ENCODE results near the gene IQSEC2.

Gene IQSEC2

DNA sequence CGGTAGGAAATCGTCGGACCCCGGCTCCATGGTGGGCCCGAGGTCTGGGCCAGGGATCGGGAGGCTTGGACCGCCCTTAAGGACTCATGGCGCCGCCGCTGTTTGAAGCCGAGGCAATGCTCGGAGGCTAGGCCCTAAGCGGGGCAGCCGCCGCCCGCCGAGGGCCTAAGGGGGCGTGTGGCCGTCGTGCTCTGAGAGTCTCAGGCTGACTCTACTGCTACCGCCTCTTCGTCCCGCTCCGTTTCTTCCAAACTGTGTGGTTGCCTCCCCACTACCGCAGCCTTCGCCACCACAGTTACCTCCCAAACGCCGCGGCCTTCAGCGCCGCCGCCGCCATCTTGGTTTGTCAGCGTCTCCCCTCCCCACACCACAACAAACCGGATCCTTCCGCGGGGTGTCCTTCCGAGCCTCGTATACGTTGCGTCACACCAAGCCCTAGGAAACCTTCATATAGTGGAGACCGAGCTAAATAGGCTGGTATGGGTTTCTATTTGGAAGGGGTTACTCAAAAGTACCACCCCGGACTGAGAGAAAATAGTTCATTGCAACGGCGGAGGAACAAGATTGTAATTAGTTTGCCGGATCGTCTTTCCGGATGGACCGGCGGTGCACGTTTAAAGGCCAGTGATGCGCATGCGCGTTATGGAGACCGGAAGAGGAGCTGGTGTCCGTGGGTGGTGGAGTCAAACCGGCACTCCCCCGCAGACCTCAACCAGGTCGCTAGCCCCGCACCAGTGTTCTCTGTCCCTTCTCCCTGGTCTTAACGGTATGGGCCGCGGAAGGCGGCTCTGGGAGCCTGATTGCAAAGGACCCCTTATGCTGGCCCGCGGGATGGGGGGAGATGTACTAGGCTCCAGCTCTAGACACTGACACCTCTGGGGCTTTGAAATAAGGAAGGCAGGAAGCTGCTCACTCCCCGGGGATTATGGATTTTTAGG, 56.3 kb downstream of the IQSEC2 start, which contains the start of gene KDM5C:
Gene KDM5C (minus strand): TSS at position 348 of the 938 bp plus-strand sequence. CDS start 318 bp downstream, at position 30.
- peak within 1 kb of the TSS; percentile 77 to 86 for H3K4me3 ChIP-seq (replicated peaks in 1 of 2; ENCODE audit: low read depth in 2 of 2, low read length in 2 of 2)
- peak; percentile 94 for DNase-seq (ENCODE audit: low read depth in 2 of 2)
- no peak for TF ChIP-seq CTCF (IDR thresholded peaks at IDR 0.05; ENCODE audit: low read depth, low read length)

DNA sequence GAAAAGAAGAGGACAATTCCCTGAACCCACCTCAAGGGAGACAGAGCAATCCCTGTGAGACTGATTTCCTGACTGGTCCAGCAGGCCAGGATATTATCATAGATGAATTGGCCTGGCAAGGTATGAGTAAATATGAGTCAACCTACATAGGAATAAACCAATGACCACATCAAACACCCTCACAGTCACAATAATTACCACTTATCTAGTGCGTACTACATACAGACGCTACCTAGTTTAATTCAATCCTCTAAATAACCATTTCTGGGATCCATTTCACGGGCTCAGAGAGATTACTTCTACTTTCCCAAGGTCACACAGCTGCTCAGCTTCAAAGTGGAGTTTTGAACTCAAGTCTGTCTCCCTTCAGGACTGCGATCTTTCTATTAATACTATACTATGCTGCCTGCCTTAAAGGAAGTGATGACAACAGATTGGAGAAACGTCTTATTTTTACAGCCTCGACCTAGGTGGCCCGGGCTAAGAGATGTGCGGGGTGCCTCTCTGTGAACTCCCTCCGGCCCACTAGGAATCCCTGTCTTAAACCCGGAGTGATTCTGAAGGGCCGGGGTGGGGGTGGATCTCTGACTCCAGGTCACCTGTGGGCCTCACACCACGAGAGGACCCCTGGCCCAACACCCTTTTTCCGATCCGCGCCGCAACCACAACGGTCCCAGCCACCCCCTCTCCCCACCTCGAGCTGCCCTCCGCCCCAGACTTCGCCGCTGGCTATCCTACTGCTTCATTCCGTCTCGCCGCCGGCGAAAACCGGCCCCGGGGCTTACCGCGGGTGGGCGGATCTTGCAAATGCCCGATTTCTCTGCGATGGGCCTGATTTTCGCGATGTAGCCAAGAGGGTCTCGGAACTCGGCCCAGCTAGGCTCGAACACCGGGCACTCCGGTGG, 57.2 kb downstream of the IQSEC2 start:
- peak; percentile 14 to 62 for DNase-seq (ENCODE audit: low read depth in 2 of 2)
- H3K4me3 ChIP-seq (replicated peaks in 1 of 2; ENCODE audit: low read depth in 2 of 2, low read length in 2 of 2) = peak overlapping the region; percentile 77 to 86
- no peak for TF ChIP-seq CTCF (IDR thresholded peaks at IDR 0.05; ENCODE audit: low read depth, low read length)

GRCh38 chrX:53223068-53223693, 58.2 kb downstream of the IQSEC2 start:
- no peak for TF ChIP-seq CTCF (IDR thresholded peaks at IDR 0.05; ENCODE audit: low read depth, low read length)
- H3K4me3 ChIP-seq (replicated peaks in 1 of 2; ENCODE audit: low read depth in 2 of 2, low read length in 2 of 2) = peak overlapping the region; percentile 77 to 86
- peak; percentile 2 to 3 for DNase-seq (ENCODE audit: low read depth in 2 of 2)

Data from cardiac fibroblast (primary cell).